ENCODE measurements around the gene ATP6V1G2. TPM values are rescaled to one million over a fixed set of nuclear protein-coding genes. Genes with fewer than 3 reads are reported as not detected.

ATP6V1G2 gene
- total RNA-seq, 2 experiments from 2014 or later = 0.86 to 1.1 TPM

DNA sequence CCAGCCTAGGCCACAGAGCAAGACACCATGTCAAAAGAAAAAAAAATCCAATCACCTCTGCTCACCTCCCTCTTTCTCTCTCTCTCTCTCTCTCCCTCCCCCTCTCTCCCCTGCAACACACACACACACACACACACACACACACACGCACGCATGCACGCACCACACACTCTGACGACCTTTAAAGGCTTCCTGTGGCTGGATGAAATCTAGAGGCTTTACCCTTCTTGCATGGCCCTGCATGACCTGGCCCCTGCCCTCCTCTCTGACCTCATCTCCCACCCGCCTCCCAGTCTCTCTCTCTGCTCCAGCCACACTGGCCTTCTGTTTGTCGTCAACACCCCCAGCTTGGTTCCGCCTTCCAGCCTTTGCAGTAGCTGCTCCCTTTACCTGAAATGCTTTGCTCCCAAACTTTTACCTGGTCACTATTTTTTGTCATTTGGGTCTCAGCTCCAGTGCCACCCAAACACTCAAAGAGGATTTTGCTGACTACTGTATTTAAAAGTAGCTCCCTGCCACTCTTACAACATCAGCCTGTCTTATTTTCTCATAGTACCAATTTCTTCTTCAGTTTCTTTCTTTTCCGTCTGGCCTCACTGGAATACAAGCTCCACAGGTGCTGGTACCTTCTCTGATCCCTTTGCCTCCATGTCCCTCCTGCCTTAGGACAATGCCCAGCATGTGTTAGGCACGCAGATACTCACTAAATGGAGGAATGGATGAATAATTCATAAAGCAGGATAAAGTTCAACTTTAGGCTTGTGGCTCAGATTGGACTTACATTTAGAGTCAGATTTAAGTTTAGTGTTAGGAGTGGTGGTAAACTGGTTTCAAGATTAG, 21.3 kb upstream of the ATP6V1G2 start:
- Mint-ChIP-seq H3K36me3 (ENCODE audit: low read depth) (peaks cover 28% of the 10 kb centered on the region), H3K27me3 (no peaks in the 10 kb centered on the region), H3K27ac (peak overlapping the region; percentile 91), H3K4me3 (peak overlapping the region; percentile 54), H3K9me3 (no peaks in the 10 kb centered on the region), H3K4me1 (ENCODE audit: low read depth) (peaks cover 72% of the 10 kb centered on the region)
- no peak for TF ChIP-seq CTCF (IDR thresholded peaks at IDR 0.05)
- ATAC-seq (peak; percentile 22), DNase-seq (peak; percentile 80)
- ChIA-PET POLR2A (interaction anchor here (0.9 to 35.7 kb wide), 7 partner anchors 3 to 260 kb away, joined by 3 to 1181 read pairs (median 14); partner anchors contain the start of genes DDX39B, HSPA1B, LST1 and LTA), CTCF (interaction anchor here (1.0 to 56.2 kb wide), 6 partner anchors 9 to 25 kb away, joined by 3 to 2542 read pairs (median 15); partner anchors contain the start of genes ATP6V1G2, LST1, LTB and NCR3)
- intact Hi-C loops (cut with micrococcal nuclease) = loop anchor here (1.0 to 10.0 kb wide), 2 partner anchors 8 to 257 kb away; partner anchors contain the start of gene HSPA1B

DNA sequence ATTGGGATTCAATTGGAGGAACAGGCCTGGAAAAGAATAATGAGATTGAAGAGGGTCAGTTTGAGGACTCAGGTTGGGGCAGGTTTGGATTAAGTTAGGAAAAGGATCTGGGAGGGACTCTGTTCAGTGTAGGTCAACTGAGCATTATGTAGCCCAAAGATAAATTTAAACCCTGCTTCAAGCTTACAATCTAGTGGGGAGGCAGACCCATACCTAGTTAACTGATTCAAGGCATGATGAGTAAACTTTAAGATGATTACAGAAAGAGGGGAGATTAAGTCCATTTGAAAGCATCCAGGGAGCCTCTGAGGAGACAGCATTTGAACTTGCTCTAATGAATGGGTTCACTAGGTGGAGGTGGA, 14.3 kb upstream of the ATP6V1G2 start:
- peak overlapping the region; percentile 56 for H3K4me3 Mint-ChIP-seq
- intact Hi-C loops (cut with micrococcal nuclease) = loop anchor here (10.0 kb wide), 1 partner anchor 264 kb away; the partner anchor contains the start of gene HSPA1B
- peaks cover 83% of the 10 kb centered on the region for H3K4me1 Mint-ChIP-seq (ENCODE audit: low read depth)
- POLR2A ChIA-PET = interaction anchor here (1.2 to 35.7 kb wide), 6 partner anchors 9 to 92 kb away, joined by 4 to 1181 read pairs (median 8); partner anchors contain the start of genes BAG6, DDX39B, LST1 and LTA
- peak overlapping the region; percentile 90 for H3K27ac Mint-ChIP-seq
- CTCF ChIA-PET = interaction anchor here (0.6 to 56.2 kb wide), 4 partner anchors 9 to 39 kb away, joined by 3 to 2542 read pairs (median 35); partner anchors contain the start of genes LST1, LTA, LTB and NCR3
- H3K36me3 Mint-ChIP-seq (ENCODE audit: low read depth) = peaks cover 52% of the 10 kb centered on the region
- no peaks in the 10 kb centered on the region for H3K27me3 Mint-ChIP-seq
- no peaks in the 10 kb centered on the region for H3K9me3 Mint-ChIP-seq
- TF ChIP-seq CTCF (IDR thresholded peaks at IDR 0.05) = no peak
- ATAC-seq (no peak), DNase-seq (no peak)

DNA sequence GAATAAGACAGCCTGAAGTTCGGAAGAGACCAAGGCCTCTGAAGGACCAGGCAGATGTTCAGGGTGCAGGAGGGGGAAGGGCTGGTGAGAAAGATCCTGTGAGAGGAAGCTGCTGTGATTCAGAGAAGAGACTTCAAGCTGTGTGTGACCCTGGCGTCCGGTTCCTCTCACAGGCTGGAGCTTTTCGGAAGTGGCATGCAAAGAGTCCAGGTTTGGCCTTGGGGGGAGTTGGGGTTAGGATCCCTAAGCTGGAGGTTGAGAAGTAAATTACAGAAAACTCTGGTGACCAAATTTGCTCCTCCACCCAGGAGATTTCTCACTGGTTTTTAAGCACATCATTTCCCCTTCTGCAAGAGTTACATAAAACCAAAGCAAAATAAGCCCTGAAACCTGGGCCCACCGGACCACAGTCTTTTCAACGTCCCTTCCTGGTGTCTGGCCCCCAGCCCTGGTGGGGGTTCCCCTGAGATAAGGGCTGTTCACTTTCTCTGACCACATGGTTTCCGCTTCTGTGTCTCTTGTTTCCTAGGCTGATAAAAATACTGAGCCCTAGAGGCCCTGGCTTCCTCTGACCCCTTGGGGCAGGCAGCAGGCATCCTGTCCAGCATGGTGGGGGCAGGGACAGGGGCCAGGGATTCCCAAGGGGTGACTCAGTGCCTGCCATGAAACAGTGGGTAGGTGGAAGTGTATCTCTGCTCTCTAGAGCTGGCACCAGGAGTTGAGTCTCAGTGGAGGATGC, 13.7 kb upstream of the ATP6V1G2 start:
- POLR2A ChIA-PET = interaction anchor here (1.2 to 35.7 kb wide), 7 partner anchors 9 to 92 kb away, joined by 3 to 1181 read pairs (median 8); partner anchors contain the start of genes BAG6, DDX39B, LST1 and LTA
- DNase-seq (peak; percentile 86), ATAC-seq (peak; percentile 69)
- peak overlapping the region; percentile 56 for H3K4me3 Mint-ChIP-seq
- CTCF ChIA-PET = interaction anchor here (0.6 to 56.2 kb wide), 6 partner anchors 9 to 38 kb away, joined by 3 to 2542 read pairs (median 16); partner anchors contain the start of genes ATP6V1G2, LST1, LTA and LTB
- intact Hi-C loops (cut with micrococcal nuclease) = loop anchor here (1.0 to 10.0 kb wide), 3 partner anchors 8 to 265 kb away; partner anchors contain the start of genes HSPA1B and TNF
- no peaks in the 10 kb centered on the region for H3K27me3 Mint-ChIP-seq
- TF ChIP-seq CTCF (IDR thresholded peaks at IDR 0.05) = no peak
- peaks cover 78% of the 10 kb centered on the region for H3K4me1 Mint-ChIP-seq (ENCODE audit: low read depth)
- H3K9me3 Mint-ChIP-seq = no peaks in the 10 kb centered on the region
- peak overlapping the region; percentile 90 for H3K27ac Mint-ChIP-seq
- peaks cover 49% of the 10 kb centered on the region for H3K36me3 Mint-ChIP-seq (ENCODE audit: low read depth)

DNA sequence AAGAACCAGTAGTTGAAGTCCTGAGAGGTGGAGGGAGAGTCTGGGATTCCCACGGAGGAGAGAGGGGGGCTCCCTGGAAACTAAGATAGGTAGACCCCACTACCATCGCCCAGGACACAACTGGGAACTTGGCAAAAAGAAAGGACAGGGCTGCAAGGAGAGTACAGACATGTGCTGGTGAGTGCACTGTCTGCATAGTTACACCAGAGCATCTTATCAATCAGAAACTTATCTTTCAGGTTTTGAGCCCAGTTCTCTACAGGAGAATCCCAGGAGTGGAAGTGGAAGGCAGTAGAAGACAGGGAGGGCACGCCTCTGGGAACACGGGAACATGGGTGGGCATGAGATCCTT, 13.2 kb upstream of the ATP6V1G2 start:
- Mint-ChIP-seq H3K4me1 (ENCODE audit: low read depth) (peaks cover 76% of the 10 kb centered on the region), H3K9me3 (no peaks in the 10 kb centered on the region), H3K27me3 (no peaks in the 10 kb centered on the region), H3K36me3 (ENCODE audit: low read depth) (peaks cover 45% of the 10 kb centered on the region), H3K4me3 (peak overlapping the region; percentile 56), H3K27ac (peak overlapping the region; percentile 90)
- ATAC-seq (peak; percentile 34), DNase-seq (no peak)
- ChIA-PET CTCF (interaction anchor here (1.5 to 56.2 kb wide), 5 partner anchors 9 to 32 kb away, joined by 5 to 2542 read pairs (median 25); partner anchors contain the start of genes ATP6V1G2, LST1, LTA and LTB), POLR2A (interaction anchor here (1.2 to 35.7 kb wide), 7 partner anchors 8 to 93 kb away, joined by 3 to 1181 read pairs (median 5); partner anchors contain the start of genes BAG6, DDX39B, LST1 and LTA)
- intact Hi-C loops (cut with micrococcal nuclease) = loop anchor here (1.0 to 2.0 kb wide), 2 partner anchors 9 to 15 kb away; partner anchors contain the start of gene TNF
- TF ChIP-seq CTCF (IDR thresholded peaks at IDR 0.05) = no peak
